MM.1S (cell line): ENCODE measurements around the gene KDSR.

ENCODE experiments used
- DNase-seq: peaks from one replicate; pipeline ENCODE4 v3.0.0-alpha.2; 2015
- H2AFZ ChIP-seq: fragments of 300-600 bp; sonication (generic); 2 replicates; pipeline ENCODE4 v1.6.0; 2016; ENCODE audit warnings: antibody characterized with exemption, low read length
- H3F3A ChIP-seq: fragments of 300-600 bp; sonication (generic); 2 replicates; pipeline ENCODE4 v1.6.1; 2016; ENCODE audit warnings: mild to moderate bottlenecking, antibody characterized with exemption, low read length, moderate library complexity, mixed read lengths; ENCODE audit not compliant: insufficient read depth
- H3K27ac ChIP-seq: fragments of 300-600 bp; sonication (generic); 2 replicates; pipeline ENCODE4 v1.5.1; 2016; ENCODE audit warnings: mild to moderate bottlenecking, low read length
- H3K27me3 ChIP-seq: fragments of 300-600 bp; sonication (generic); replicated peaks from 2 replicates; pipeline ENCODE4 v1.6.0; 2016; ENCODE audit warnings: low read length; ENCODE audit not compliant: insufficient read depth
- H3K36me3 ChIP-seq: fragments of 300-600 bp; sonication (generic); replicated peaks from 2 replicates; pipeline ENCODE4 v1.6.1; 2016; ENCODE audit warnings: mild to moderate bottlenecking, low read length, mixed read lengths; ENCODE audit not compliant: insufficient read depth
- H3K4me1 ChIP-seq: fragments of 300-600 bp; sonication (generic); 2 replicates; pipeline ENCODE4 v1.6.1; 2016; ENCODE audit warnings: low read length, mixed read lengths
- H3K4me2 ChIP-seq: fragments of 300-600 bp; sonication (generic); 2 replicates; pipeline ENCODE4 v1.6.0; 2016; ENCODE audit warnings: low read depth, low read length
- H3K4me3 ChIP-seq: fragments of 300-600 bp; sonication (generic); 2 replicates; pipeline ENCODE4 v1.5.1; 2016; ENCODE audit warnings: low read length, mixed read lengths
- H3K79me2 ChIP-seq: fragments of 300-600 bp; sonication (generic); 2 replicates; pipeline ENCODE4 v1.6.1; 2016; ENCODE audit warnings: mixed run types, low read length, mixed read lengths
- H3K9ac ChIP-seq: fragments of 300-600 bp; sonication (generic); 2 replicates; pipeline ENCODE4 v1.6.1; 2016; ENCODE audit warnings: low read length, mixed read lengths
- H3K9me2 ChIP-seq: fragments of 300-600 bp; sonication (generic); replicated peaks from 2 replicates; pipeline ENCODE4 v1.6.1; 2016; ENCODE audit warnings: mild to moderate bottlenecking, low read length, mixed read lengths; ENCODE audit not compliant: insufficient read depth
- H3K9me3 ChIP-seq: fragments of 300-600 bp; sonication (generic); replicated peaks from 2 replicates; pipeline ENCODE4 v1.6.1; 2016; ENCODE audit warnings: mild to moderate bottlenecking, low read length, mixed read lengths; ENCODE audit not compliant: insufficient read depth
- H4K20me1 ChIP-seq: fragments of 300-600 bp; sonication (generic); 2 replicates; pipeline ENCODE4 v1.6.1; 2016; ENCODE audit warnings: mild to moderate bottlenecking, low read length, moderate library complexity, mixed read lengths; ENCODE audit not compliant: insufficient read depth
- EZH2 ChIP-seq: fragments of 300-600 bp; sonication (generic); optimal IDR thresholded peaks from 2 replicates; pipeline ENCODE3; 2017; ENCODE audit warnings: low read depth, mild to moderate bottlenecking, antibody characterized with exemption, low read length, mixed read lengths
- EZH2phosphoT487 ChIP-seq: fragments of 300-600 bp; sonication (generic); IDR thresholded peaks from 2 replicates; pipeline ENCODE4 v1.6.1; 2018; ENCODE audit warnings: antibody characterized with exemption, low read length
- TF ChIP-seq, protein P1 (sequence below): fragments of 300-600 bp; sonication (generic); IDR thresholded peaks from 2 replicates; pipeline ENCODE4 v1.5.1; 2016; ENCODE audit warnings: antibody characterized with exemption, low read length, mixed read lengths

Gene KDSR

DNA sequence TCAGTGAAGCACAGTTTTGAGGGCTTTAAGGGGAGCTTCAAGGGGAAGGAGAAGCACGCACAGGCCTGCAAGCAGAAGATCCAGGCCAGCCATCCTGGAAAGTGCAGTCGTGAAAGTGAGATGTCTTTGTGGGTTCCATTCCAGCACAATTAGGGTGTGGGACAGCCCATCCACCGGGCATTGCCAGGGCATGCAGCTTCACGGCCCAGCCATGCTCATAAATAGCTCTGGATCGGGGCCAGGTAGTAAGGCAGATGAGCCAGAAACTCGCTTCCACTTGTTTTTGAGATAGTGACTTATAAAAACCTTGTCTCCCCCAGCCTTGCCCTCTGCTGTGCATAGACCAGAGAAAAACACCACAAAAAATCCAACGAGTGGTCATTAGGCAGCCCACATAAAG, 21.0 kb downstream of the KDSR start:
- no peaks in the 10 kb centered on the region for H3K9me2 ChIP-seq
- H3K36me3 ChIP-seq, result peaks cover 4% of the 10 kb centered on the region; the same call in 1 of the 2 replicates
- TF ChIP-seq, protein P1, sequence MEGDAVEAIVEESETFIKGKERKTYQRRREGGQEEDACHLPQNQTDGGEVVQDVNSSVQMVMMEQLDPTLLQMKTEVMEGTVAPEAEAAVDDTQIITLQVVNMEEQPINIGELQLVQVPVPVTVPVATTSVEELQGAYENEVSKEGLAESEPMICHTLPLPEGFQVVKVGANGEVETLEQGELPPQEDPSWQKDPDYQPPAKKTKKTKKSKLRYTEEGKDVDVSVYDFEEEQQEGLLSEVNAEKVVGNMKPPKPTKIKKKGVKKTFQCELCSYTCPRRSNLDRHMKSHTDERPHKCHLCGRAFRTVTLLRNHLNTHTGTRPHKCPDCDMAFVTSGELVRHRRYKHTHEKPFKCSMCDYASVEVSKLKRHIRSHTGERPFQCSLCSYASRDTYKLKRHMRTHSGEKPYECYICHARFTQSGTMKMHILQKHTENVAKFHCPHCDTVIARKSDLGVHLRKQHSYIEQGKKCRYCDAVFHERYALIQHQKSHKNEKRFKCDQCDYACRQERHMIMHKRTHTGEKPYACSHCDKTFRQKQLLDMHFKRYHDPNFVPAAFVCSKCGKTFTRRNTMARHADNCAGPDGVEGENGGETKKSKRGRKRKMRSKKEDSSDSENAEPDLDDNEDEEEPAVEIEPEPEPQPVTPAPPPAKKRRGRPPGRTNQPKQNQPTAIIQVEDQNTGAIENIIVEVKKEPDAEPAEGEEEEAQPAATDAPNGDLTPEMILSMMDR, result no peak
- TF ChIP-seq EZH2 (no peak), EZH2phosphoT487 (no peak)
- no peaks in the 10 kb centered on the region for H3K79me2 ChIP-seq
- no peak overlapping the region for H3K4me3 ChIP-seq
- no peak overlapping the region for H3K4me2 ChIP-seq
- no peaks in the 10 kb centered on the region for H3K9me3 ChIP-seq
- no peak overlapping the region for H3K27ac ChIP-seq
- DNase-seq, result no peak
- no peak overlapping the region for H3K9ac ChIP-seq
- H3K27me3 ChIP-seq, result no peaks in the 10 kb centered on the region
- peaks cover 23% of the 10 kb centered on the region for H3K4me1 ChIP-seq
- peaks cover 21% of the 10 kb centered on the region for H3F3A ChIP-seq
- no peak overlapping the region for H2AFZ ChIP-seq
- H4K20me1 ChIP-seq, result no peaks in the 10 kb centered on the region

DNA sequence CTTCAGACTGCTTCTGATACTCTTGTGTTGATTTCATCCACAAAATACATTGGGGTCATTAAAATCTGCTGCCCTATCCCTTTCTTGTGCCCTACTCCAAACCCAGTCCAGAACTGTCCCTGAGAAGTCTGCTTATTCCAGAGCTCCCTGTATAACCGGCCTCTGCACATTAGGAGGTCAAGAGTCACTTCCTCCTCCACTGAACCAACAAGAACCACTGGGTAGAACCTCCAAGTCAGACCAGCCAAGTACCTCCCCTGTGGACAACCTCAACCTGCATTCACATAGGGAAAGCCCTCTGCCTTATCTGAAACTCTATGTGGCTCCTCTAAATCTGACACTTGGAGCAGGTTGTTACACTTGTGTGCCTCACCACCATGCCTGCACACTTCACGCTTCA, 22.1 kb downstream of the KDSR start:
- Histone ChIP-seq H3K27me3 (no peaks in the 10 kb centered on the region), H3K27ac (no peak overlapping the region), H3K4me1 (peaks cover 22% of the 10 kb centered on the region), H3K9ac (no peak overlapping the region), H3K4me2 (no peak overlapping the region), H3K4me3 (no peak overlapping the region), H3K9me3 (no peaks in the 10 kb centered on the region), H3F3A (peaks cover 21% of the 10 kb centered on the region), H4K20me1 (no peaks in the 10 kb centered on the region), H2AFZ (no peak overlapping the region), H3K36me3 (peaks cover 2% of the 10 kb centered on the region; the same call in 1 of the 2 replicates), H3K9me2 (no peaks in the 10 kb centered on the region), H3K79me2 (no peaks in the 10 kb centered on the region)
- TF ChIP-seq, protein P1, result no peak
- TF ChIP-seq EZH2, result no peak
- no peak for TF ChIP-seq EZH2phosphoT487
- DNase-seq, result no peak

DNA sequence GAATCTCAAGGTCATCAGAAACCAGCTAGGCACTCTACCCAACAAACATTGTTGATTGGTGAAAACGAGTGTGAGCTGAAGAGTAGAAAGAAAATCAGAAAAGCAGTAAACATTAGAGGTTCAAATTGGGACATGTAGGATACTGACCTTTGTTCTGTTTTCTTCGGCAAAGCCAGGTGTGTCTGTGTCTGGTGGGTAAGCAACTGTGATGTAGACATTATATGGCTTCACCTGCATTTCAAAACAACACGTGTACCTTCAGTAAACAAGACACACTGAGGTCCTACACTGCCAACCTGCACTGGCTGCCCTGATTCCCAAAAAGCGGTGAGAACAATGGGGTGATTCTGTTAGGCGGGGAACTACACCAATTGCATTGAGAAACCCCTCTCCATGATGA, 22.7 kb downstream of the KDSR start:
- Histone ChIP-seq H3K4me2 (no peak overlapping the region), H3K27me3 (no peaks in the 10 kb centered on the region), H3K27ac (no peak overlapping the region), H3K4me1 (peaks cover 16% of the 10 kb centered on the region), H3K9me2 (no peaks in the 10 kb centered on the region), H3K79me2 (no peaks in the 10 kb centered on the region), H3K9me3 (no peaks in the 10 kb centered on the region), H2AFZ (no peak overlapping the region), H3K4me3 (no peak overlapping the region), H3K36me3 (no peaks in the 10 kb centered on the region), H3K9ac (no peak overlapping the region), H4K20me1 (no peaks in the 10 kb centered on the region), H3F3A (peaks cover 18% of the 10 kb centered on the region)
- no peak for DNase-seq
- TF ChIP-seq EZH2phosphoT487 (no peak), EZH2 (no peak)
- TF ChIP-seq, protein P1, result no peak

DNA sequence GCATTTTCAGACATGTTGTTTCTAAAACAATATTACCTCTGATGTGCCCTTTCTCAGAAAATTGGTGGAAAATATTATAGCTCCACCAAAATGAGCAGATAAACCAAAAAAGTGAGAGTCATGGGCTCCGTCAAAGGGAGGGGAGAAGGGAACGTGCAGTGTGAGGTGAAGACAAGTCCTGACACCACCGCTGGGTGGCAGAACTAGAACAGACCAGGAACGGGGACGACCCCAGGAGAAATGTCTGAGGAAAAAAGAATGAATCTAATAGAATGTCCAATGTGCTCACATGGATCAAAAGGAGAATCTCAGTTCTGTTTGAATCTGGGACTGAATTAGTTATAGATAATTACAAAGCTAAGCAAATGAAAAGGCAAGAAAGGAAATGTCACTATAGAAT, 24.8 kb downstream of the KDSR start:
- Histone ChIP-seq H3K9me2 (no peaks in the 10 kb centered on the region), H3K9ac (no peak overlapping the region), H3K27me3 (no peaks in the 10 kb centered on the region), H3K4me1 (no peaks in the 10 kb centered on the region), H3K36me3 (no peaks in the 10 kb centered on the region), H3K79me2 (no peaks in the 10 kb centered on the region), H3F3A (no peaks in the 10 kb centered on the region), H4K20me1 (no peaks in the 10 kb centered on the region), H3K27ac (no peak overlapping the region), H3K9me3 (no peaks in the 10 kb centered on the region), H3K4me3 (no peak overlapping the region), H3K4me2 (no peak overlapping the region), H2AFZ (no peak overlapping the region)
- DNase-seq, result no peak
- TF ChIP-seq, protein P1, result peak; percentile 29
- TF ChIP-seq EZH2phosphoT487, result no peak
